HG02678 (cell line): ENCODE results near the gene COL5A2.

ENCODE experiments used
- ATAC-seq: cut with Tn5 transposase; IDR thresholded peaks from one replicate; pipeline ENCODE4 v1.9.1; 2021; ENCODE audit warnings: mild to moderate bottlenecking, moderate library complexity; ENCODE audit not compliant: unreplicated experiment

COL5A2 gene

GRCh38 chr2:189181706-189182105 is 2.1 kb upstream of the COL5A2 start:
- no peak for ATAC-seq

GRCh38 chr2:189178726-189179569 is 613 bp downstream of the COL5A2 start:
- ATAC-seq, result no peak

GRCh38 chr2:189178054-189178453 is 1.5 kb downstream of the COL5A2 start:
- ATAC-seq, result no peak

GRCh38 chr2:189177251-189177840 is 2.2 kb downstream of the COL5A2 start:
- ATAC-seq, result no peak

- no peak for ATAC-seq
Observed at GRCh38 chr2:189176516-189176915, 3.0 kb downstream of the COL5A2 start.

- ATAC-seq, result no peak
Observed at GRCh38 chr2:189175869-189176433, 3.6 kb downstream of the COL5A2 start.

GRCh38 chr2:189171956-189172609 is 7.5 kb downstream of the COL5A2 start:
- no peak for ATAC-seq

- no peak for ATAC-seq
Observed at GRCh38 chr2:189168856-189169499, 10.6 kb downstream of the COL5A2 start.

- ATAC-seq, result no peak
Observed at GRCh38 chr2:189165656-189166380, 13.7 kb downstream of the COL5A2 start.

GRCh38 chr2:189164746-189165145 is 14.8 kb downstream of the COL5A2 start:
- no peak for ATAC-seq

- ATAC-seq, result no peak
Observed at GRCh38 chr2:189163889-189164288, 15.7 kb downstream of the COL5A2 start.

- no peak for ATAC-seq
Observed at GRCh38 chr2:189162566-189162965, 17.0 kb downstream of the COL5A2 start.

- no peak for ATAC-seq
Observed at GRCh38 chr2:189161894-189162293, 17.7 kb downstream of the COL5A2 start.

- ATAC-seq, result no peak
Observed at GRCh38 chr2:189159717-189160116, 19.8 kb downstream of the COL5A2 start.

- no peak for ATAC-seq
Observed at GRCh38 chr2:189159273-189159672, 20.3 kb downstream of the COL5A2 start.

GRCh38 chr2:189157939-189158338 is 21.6 kb downstream of the COL5A2 start:
- ATAC-seq, result no peak

GRCh38 chr2:189157456-189157855 is 22.1 kb downstream of the COL5A2 start:
- no peak for ATAC-seq

GRCh38 chr2:189155795-189156194 is 23.8 kb downstream of the COL5A2 start:
- no peak for ATAC-seq

- ATAC-seq, result no peak
Observed at GRCh38 chr2:189153619-189154018, 25.9 kb downstream of the COL5A2 start.

- no peak for ATAC-seq
Observed at GRCh38 chr2:189152483-189152882, 27.1 kb downstream of the COL5A2 start.
